Right lobe of liver (tissue), 6 donors: ENCODE measurements around the gene MAML2. TPM values are rescaled to one million over a fixed set of nuclear protein-coding genes. Genes with fewer than 3 reads are reported as not detected.

Experiments used
- ATAC-seq, 4 donors: fragments of 200-7000 bp; cut with Tn5 transposase; one replicate each; pipeline ENCODE4 v1.9.1; 2020; ENCODE audit warnings: mild to moderate bottlenecking in 4 of 4, moderate library complexity in 4 of 4
- DNase-seq, 3 donors: peaks; one replicate each; pipeline ENCODE4 v3.0.0-alpha.2; 2020
- H3K27ac ChIP-seq, 3 donors: fragments of 200-600 bp; one replicate each; pipeline ENCODE4 v1.8.0; 2022
- H3K27me3 ChIP-seq, 2 donors: fragments of 200-600 bp; one replicate each; pipeline ENCODE4 v1.8.0; 2022
- H3K36me3 ChIP-seq, 4 donors: fragments of 200-600 bp; sonication (generic) in 1 of 4; one replicate each; pipeline versions ENCODE4 v1.5.1 to v1.8.0; 2017 to 2022; ENCODE audit warnings: control low read depth in 1 of 4
- H3K4me1 ChIP-seq, 4 donors: fragments of 200-600 bp; sonication (generic) in 1 of 4; one replicate each; pipeline versions ENCODE4 v1.5.1 to v1.8.0; 2017 to 2022; ENCODE audit warnings: control low read depth in 1 of 4
- H3K4me3 ChIP-seq, 3 donors: fragments of 200-600 bp; one replicate each; pipeline ENCODE4 v1.8.0; 2022
- H3K9me3 ChIP-seq, 4 donors: fragments of 200-600 bp; sonication (generic) in 1 of 4; one replicate each; pipeline versions ENCODE4 v1.5.1 to v1.8.0; 2017 to 2022; ENCODE audit warnings: control low read depth in 1 of 4
- CTCF ChIP-seq, 4 donors: fragments of 200-600 bp in 3 of 4; fragments of 450-650 bp in 1 of 4; IDR thresholded peaks; one replicate each; pipeline versions ENCODE4 v1.5.1 to v1.8.0; 2016 to 2022; ENCODE audit warnings: antibody characterized with exemption in 4 of 4, mild to moderate bottlenecking in 2 of 4
- POLR2A ChIP-seq: fragments of 450-650 bp; IDR thresholded peaks from one replicate; pipeline ENCODE4 v1.6.1; 2017; ENCODE audit warnings: antibody characterized with exemption, mild to moderate bottlenecking
- WGBS: methylation state at CpG from one replicate; pipeline ENCODE4 v1.1.6; 2018; ENCODE audit warnings: low coverage, low lambda C conversion rate; ENCODE audit not compliant: insufficient coverage; ENCODE audit errors: missing lambda C conversion rate; 5-methylcytosine and 5-hydroxymethylcytosine counted together
- intact Hi-C, 2 donors: fragments of 100-400 bp; cut with DNase I; formaldehyde crosslinking; loops; one replicate each; pipeline versions ENCODE4 v1.11.2 to v1.14.1; 2022
- total RNA-seq, 6 experiments: library from RNA; depleted of rRNA in 2 of 6; stranded (reverse); fragments of >200 nt in 2 of 6; fragmentation: NEBNext Ultra II Directional in 3 of 6; extraction: Animal tissue kit (Norgen Biotek cat#: 25700) in 3 of 6; gene quantifications; one replicate each; pipeline versions ENCODE4 v1.1.0 to v1.2.4, GENCODE V29; 2016 to 2023
- donor health status: DM: no; HTN: yes; CAD: no.
- donor health status: DM: no; HTN: no; CAD: no.
- donor health status: DM: no; HTN: no; CAD: no.
- donor health status: DM: no; HTN: yes; CAD: no.
- donor health status: DM: no; HTN: yes; CAD: no.

MAML2 gene
- total RNA-seq, 6 experiments from 2014 or later, result 0.92 to 2.3 (median 1.9) TPM

- no peaks in the 10 kb centered on the region for H3K27me3 ChIP-seq
- ATAC-seq (no peak), DNase-seq (no peak)
- intact Hi-C loops, result no loop called here
- no peaks in the 10 kb centered on the region for H3K9me3 ChIP-seq
- H3K27ac ChIP-seq, result no peak overlapping the region
- WGBS, result 54% methylated on average over 3 of the region's 4 CpGs
- H3K36me3 ChIP-seq, result no peaks in the 10 kb centered on the region
- H3K4me1 ChIP-seq, result peaks cover 0 to 7% (median 0%) of the 10 kb centered on the region in 4 donors
- H3K4me3 ChIP-seq, result no peak overlapping the region
- no peak for TF ChIP-seq POLR2A
- TF ChIP-seq CTCF (IDR thresholded peaks at IDR 0.05), result no peak
These were observed 245.1 kb downstream of the MAML2 start for GRCh38 chr11:96097844-96098421.

GRCh38 chr11:96096360-96096759, 246.6 kb downstream of the MAML2 start:
- Histone ChIP-seq H3K4me3 (no peak overlapping the region), H3K27me3 (no peaks in the 10 kb centered on the region), H3K9me3 (no peaks in the 10 kb centered on the region), H3K27ac (no peak overlapping the region), H3K36me3 (no peaks in the 10 kb centered on the region), H3K4me1 (peaks cover 0 to 7% (median 0%) of the 10 kb centered on the region in 4 donors)
- intact Hi-C loops, result no loop called here
- no peak for DNase-seq
- no peak for ATAC-seq
- TF ChIP-seq POLR2A, result no peak
- TF ChIP-seq CTCF (IDR thresholded peaks at IDR 0.05), result no peak
- 69% methylated on average over 4 of the region's 4 CpGs for WGBS

GRCh38 chr11:96095884-96096303, 247.1 kb downstream of the MAML2 start:
- intact Hi-C loops, result no loop called here
- TF ChIP-seq POLR2A (no peak), CTCF (IDR thresholded peaks at IDR 0.05) (no peak)
- no peaks in the 10 kb centered on the region for H3K9me3 ChIP-seq
- DNase-seq, result no peak
- H3K4me3 ChIP-seq, result no peak overlapping the region
- peaks cover 0 to 7% (median 0%) of the 10 kb centered on the region in 4 donors for H3K4me1 ChIP-seq
- peak in 1 of 4 donors; percentile 38 for ATAC-seq
- H3K27ac ChIP-seq, result no peak overlapping the region
- 55% methylated on average over 2 of the region's 2 CpGs for WGBS
- no peaks in the 10 kb centered on the region for H3K36me3 ChIP-seq
- H3K27me3 ChIP-seq, result no peaks in the 10 kb centered on the region

- peaks cover 0 to 7% (median 0%) of the 10 kb centered on the region in 4 donors for H3K4me1 ChIP-seq
- no peak overlapping the region for H3K4me3 ChIP-seq
- no peak for DNase-seq
- WGBS, result 28% methylated on average over 2 of the region's 2 CpGs
- no peaks in the 10 kb centered on the region for H3K9me3 ChIP-seq
- H3K27me3 ChIP-seq, result no peaks in the 10 kb centered on the region
- no peak for ATAC-seq
- no peak for TF ChIP-seq CTCF (IDR thresholded peaks at IDR 0.05)
- no peak for TF ChIP-seq POLR2A
- no peaks in the 10 kb centered on the region for H3K36me3 ChIP-seq
- intact Hi-C loops, result no loop called here
- no peak overlapping the region for H3K27ac ChIP-seq
These were observed 248.8 kb downstream of the MAML2 start for GRCh38 chr11:96094156-96094555.
